Stomach (tissue), 9 donors: ENCODE data around the gene CDK5R2. TPM values are rescaled to one million over a fixed set of nuclear protein-coding genes. Genes with fewer than 3 reads are reported as not detected.
A peak's percentile ranks its signal among the peaks of the same experiment; 100 is the strongest.

Source experiments
- DNase-seq, 2 donors: peaks; one replicate each; pipeline versions ENCODE4 v3.0.0 to v3.0.0-alpha.2; 2013 to 2019
- H3K27ac ChIP-seq, 5 donors: fragments of 200-600 bp in 4 of 5; sonication (generic) in 4 of 5; one replicate each; pipeline ENCODE4 v1.5.1; 2013 to 2019; ENCODE audit warnings: mild to moderate bottlenecking in 1 of 5, moderate library complexity in 1 of 5
- H3K27me3 ChIP-seq, 3 donors: fragments of 200-600 bp; sonication (generic); one replicate each; pipeline ENCODE4 v1.5.1; 2017 to 2019; ENCODE audit warnings: mixed run types in 1 of 3
- H3K36me3 ChIP-seq, 4 donors: fragments of 200-600 bp; sonication (generic); 1 replicate in 3 of 4; 2 replicates in 1 of 4; pipeline ENCODE4 v1.5.1; 2016 to 2019
- H3K4me1 ChIP-seq, 4 donors: fragments of 200-600 bp; sonication (generic); one replicate each; pipeline ENCODE4 v1.5.1; 2016 to 2019
- H3K4me3 ChIP-seq, 4 donors: fragments of 200-600 bp; sonication (generic) in 3 of 4; one replicate each; pipeline ENCODE4 v1.5.1; 2016 to 2019; ENCODE audit warnings: mild to moderate bottlenecking in 1 of 4
- H3K9me3 ChIP-seq, 4 donors: fragments of 200-600 bp; sonication (generic); one replicate each; pipeline ENCODE4 v1.5.1; 2016 to 2019
- EP300 ChIP-seq: sonication (generic); formaldehyde crosslinking; IDR thresholded peaks from one replicate; pipeline ENCODE4 v1.6.1; 2017; ENCODE audit warnings: antibody characterized with exemption
- POLR2A ChIP-seq, 4 donors: fragments of 450-650 bp; IDR thresholded peaks; one replicate each; pipeline ENCODE4 v1.6.1; 2016; ENCODE audit warnings: antibody characterized with exemption in 4 of 4, control low read depth in 2 of 4, mild to moderate bottlenecking in 1 of 4, moderate library complexity in 1 of 4
- POLR2AphosphoS5 ChIP-seq, 3 donors: sonication (generic); formaldehyde crosslinking; IDR thresholded peaks; one replicate each; pipeline ENCODE4 v1.6.1; 2016; ENCODE audit warnings: antibody characterized with exemption in 3 of 3
- WGBS, 5 donors: extraction: QIAGEN DNeasy Blood & Tissue Kit in 3 of 5; methylation state at CpG; one replicate each; pipeline versions ENCODE4 v1.1.5 to v1.1.7; 2013 to 2018; 5-methylcytosine and 5-hydroxymethylcytosine counted together
- intact Hi-C: fragments of 100-400 bp; cut with DNase I; formaldehyde crosslinking; loops from one replicate; pipeline ENCODE4 v1.15.1; 2023; ENCODE audit warnings: low total_unique reads
- polyA plus RNA-seq, 3 donors: library from polyadenylated mRNA; stranded (reverse); fragments of 200-250 nt; gene quantifications; one replicate each; pipeline ENCODE4 v1.2.3, GENCODE V29; 2013
- total RNA-seq, 5 donors: library from RNA; depleted of rRNA; stranded (reverse); fragments of >200 nt; gene quantifications; one replicate each; pipeline versions ENCODE4 v1.1.0 to v1.2.3, GENCODE V29; 2014 to 2016
- TF ChIP-seq, protein P1 (sequence below), 7 experiments: fragments of 450-650 bp in 4 of 7; fragments of 200-600 bp in 3 of 7; sonication (generic) in 3 of 7; IDR thresholded peaks; one replicate each; pipeline ENCODE4 v1.5.1; 2016 to 2019; ENCODE audit warnings: antibody characterized with exemption in 7 of 7, control low read depth in 2 of 7, mild to moderate bottlenecking in 1 of 7
- donor health status: healthy with polysubstance abuse.
- donor health status: Bipolar disorder and iron deficiency.
- donor health status: healthy.

The CDK5R2 gene
- total and polyA plus RNA-seq, 8 donors: 0.20 to 0.58 (median 0.45) TPM; not detected in 2

DNA sequence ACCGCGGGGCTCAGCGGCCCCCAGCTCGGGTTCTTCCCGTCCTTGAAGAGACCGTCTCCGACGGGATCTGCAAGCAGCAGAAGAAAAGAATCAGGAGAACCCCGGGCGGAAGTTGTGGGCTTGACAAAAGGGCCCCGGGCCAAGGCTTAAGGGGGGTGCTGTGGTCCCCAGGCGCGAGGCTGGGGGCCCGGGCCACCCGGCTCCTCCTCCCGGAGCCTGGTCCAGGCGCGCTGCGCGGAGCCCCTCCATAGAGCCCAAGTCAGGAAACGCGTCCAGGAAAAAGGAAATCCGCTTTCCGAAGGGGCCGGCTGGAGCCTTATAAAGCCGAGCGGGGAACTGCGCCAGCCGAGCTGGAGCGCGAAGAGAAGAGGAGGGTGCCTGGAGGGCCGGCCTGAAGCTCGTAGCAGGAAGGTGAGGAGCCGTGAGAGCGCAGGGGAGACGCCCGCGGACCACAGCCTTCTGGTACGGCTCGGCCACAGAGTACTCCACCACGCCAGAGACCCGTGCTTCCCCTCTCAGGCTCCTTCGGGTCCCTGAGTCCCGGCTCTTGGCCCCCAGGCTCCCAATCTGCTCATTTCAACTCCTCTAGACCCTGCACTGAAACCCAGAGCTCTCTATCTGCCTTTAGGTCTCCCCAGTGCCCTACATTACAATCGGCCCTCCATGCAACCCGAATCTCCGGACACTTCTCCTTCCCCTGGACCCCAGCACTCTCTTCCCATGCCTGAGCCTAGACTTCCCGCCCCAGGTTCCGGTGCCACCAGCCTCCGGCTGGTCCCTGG lies 25.0 kb downstream of the CDK5R2 start:
- peak in 1 of 2 donors; percentile 75 for DNase-seq
- WGBS, 5 donors: 0 to 1% (median 1%) methylated on average over 37 to 50 of the region's 50 CpGs
- TF ChIP-seq POLR2A (IDR thresholded peaks at IDR 0.05) (no peak), EP300 (no peak), POLR2AphosphoS5 (IDR thresholded peaks at IDR 0.05) (no peak)
- TF ChIP-seq, protein P1, sequence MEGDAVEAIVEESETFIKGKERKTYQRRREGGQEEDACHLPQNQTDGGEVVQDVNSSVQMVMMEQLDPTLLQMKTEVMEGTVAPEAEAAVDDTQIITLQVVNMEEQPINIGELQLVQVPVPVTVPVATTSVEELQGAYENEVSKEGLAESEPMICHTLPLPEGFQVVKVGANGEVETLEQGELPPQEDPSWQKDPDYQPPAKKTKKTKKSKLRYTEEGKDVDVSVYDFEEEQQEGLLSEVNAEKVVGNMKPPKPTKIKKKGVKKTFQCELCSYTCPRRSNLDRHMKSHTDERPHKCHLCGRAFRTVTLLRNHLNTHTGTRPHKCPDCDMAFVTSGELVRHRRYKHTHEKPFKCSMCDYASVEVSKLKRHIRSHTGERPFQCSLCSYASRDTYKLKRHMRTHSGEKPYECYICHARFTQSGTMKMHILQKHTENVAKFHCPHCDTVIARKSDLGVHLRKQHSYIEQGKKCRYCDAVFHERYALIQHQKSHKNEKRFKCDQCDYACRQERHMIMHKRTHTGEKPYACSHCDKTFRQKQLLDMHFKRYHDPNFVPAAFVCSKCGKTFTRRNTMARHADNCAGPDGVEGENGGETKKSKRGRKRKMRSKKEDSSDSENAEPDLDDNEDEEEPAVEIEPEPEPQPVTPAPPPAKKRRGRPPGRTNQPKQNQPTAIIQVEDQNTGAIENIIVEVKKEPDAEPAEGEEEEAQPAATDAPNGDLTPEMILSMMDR (IDR thresholded peaks at IDR 0.05): no peak
- no peak overlapping the region for H3K27ac ChIP-seq
- intact Hi-C loops: no loop called here
- no peaks in the 10 kb centered on the region for H3K36me3 ChIP-seq
- peak overlapping the region; percentile 9 to 37 (median 13) for H3K4me3 ChIP-seq
- peaks cover 37 to 60% (median 53%) of the 10 kb centered on the region in 4 donors for H3K4me1 ChIP-seq
- H3K27me3 ChIP-seq: peaks cover 59 to 100% (median 96%) of the 10 kb centered on the region in 3 donors
- H3K9me3 ChIP-seq: no peaks in the 10 kb centered on the region

DNA sequence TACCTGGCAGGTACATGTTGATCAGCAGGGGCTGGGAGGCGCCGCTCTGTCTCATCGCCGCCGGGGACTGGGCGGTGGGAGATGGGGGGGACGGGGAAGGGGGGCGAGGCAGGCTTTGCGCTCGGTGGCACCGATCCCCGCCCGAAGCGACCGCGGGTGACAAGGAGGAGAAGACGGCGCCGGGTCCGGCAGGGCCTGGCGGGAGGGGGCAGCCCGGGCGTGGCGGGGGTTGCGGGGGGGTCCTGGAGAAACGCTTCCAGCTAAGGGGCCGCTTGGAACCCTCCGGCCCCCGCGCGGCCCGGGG lies 25.5 kb downstream of the CDK5R2 start, which contains the start of gene FEV:
Gene FEV (minus strand): TSS at position 164 of the 304 bp plus-strand sequence. CDS start 109 bp downstream, at position 55.
- intact Hi-C loops: no loop called here

DNA sequence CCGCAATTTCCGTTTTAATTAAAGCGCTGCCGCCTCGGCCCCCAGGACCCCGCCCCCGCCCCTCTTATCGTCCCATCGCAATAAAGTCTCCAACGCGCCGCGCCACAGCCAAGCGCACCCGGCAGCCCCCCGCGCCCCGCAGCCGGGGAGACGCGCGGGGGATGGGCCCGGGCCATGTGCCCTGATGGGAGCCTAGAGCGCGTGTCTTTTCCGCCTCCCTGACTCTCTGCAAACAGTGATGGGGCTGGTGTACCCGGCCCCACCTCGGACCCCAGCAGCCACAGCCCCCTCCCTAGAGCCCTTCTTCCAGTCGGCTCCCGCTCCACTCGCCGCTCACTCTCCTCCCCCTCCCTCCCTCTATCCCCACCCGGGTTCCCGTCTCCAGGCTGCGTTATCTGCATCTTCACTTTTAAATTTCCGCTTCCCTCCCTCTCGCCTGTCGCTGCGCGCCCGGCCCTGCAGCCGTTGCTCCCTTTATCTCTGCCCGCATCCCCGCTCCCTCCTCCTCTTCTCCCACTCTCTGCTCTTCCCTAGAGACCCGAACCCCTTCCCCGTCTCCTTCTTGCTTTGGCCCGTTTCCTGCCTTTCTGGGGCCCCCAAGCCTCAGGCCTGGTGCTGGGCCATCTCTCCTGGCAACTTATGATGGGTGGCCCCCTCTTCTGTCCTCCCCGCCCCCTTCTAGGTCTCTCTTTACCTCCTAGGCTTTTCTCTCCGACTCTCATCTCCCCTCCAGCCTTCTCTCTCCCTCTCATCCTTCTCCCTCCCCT lies 26.0 kb downstream of the CDK5R2 start:
- TF ChIP-seq POLR2AphosphoS5 (IDR thresholded peaks at IDR 0.05) (no peak), EP300 (no peak), POLR2A (IDR thresholded peaks at IDR 0.05) (no peak)
- TF ChIP-seq, protein P1 (IDR thresholded peaks at IDR 0.05): no peak
- Histone ChIP-seq H3K27ac (no peak overlapping the region), H3K27me3 (peaks cover 59 to 100% (median 99%) of the 10 kb centered on the region in 3 donors), H3K36me3 (no peaks in the 10 kb centered on the region), H3K4me1 (peaks cover 37 to 50% (median 43%) of the 10 kb centered on the region in 4 donors), H3K9me3 (no peaks in the 10 kb centered on the region), H3K4me3 (peak overlapping the region; percentile 9 to 37 (median 13))
- no peak for DNase-seq
- intact Hi-C loops: no loop called here
- WGBS, 5 donors: 3 to 8% (median 5%) methylated on average over 31 to 49 of the region's 49 CpGs

More for the DNA sequence above, 25.5 kb downstream of the CDK5R2 start, which contains the start of gene FEV:
- Histone ChIP-seq H3K27ac (no peak within 1 kb of the TSS), H3K4me3 (peak within 1 kb of the TSS; percentile 9 to 37 (median 13)), H3K9me3 (no peaks in the 10 kb centered on the region), H3K36me3 (no peaks in the 10 kb centered on the region), H3K27me3 (peaks cover 59 to 100% (median 99%) of the 10 kb centered on the region in 3 donors), H3K4me1 (peaks cover 37 to 55% (median 48%) of the 10 kb centered on the region in 4 donors)
- DNase-seq: no peak
- 0 to 2% (median 0%) methylated on average over 11 to 32 of the region's 32 CpGs for WGBS, 5 donors
- no peak for TF ChIP-seq EP300
- TF ChIP-seq POLR2A (IDR thresholded peaks at IDR 0.05): no peak
- TF ChIP-seq POLR2AphosphoS5 (IDR thresholded peaks at IDR 0.05): no peak
- TF ChIP-seq, protein P1 (IDR thresholded peaks at IDR 0.05): no peak

DNA sequence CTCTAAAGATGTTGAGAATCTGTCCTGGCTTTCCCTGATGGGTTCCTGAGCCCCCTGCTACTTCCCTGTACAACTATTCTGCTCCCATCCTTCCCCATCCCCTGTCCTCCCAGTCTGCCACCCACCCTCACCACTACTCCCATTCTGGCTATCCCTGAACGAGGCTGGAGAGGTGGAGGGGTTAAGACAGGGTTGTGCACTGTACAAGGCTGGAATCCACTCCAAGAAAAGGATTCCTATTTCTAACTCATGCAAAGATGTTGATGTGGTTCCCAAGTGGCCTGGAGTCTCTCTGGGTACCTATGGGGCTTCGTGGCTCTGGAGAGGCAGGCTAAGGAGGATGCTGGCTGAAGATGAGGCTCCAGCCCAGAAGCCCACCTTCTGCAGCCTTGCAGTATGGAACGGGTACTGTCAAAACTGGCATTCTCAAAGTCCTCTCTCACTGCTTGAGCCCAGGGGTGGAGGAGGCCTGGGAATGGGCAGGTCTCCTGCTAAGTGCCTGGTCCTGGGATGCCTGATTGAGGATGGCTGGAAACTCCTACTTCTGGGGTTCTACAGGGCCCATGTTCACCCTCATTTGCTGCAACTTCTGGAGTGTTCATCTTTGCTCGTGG lies 26.8 kb downstream of the CDK5R2 start:
- Histone ChIP-seq H3K36me3 (no peaks in the 10 kb centered on the region), H3K4me1 (peaks cover 30 to 42% (median 36%) of the 10 kb centered on the region in 4 donors), H3K27me3 (peaks cover 52 to 100% (median 99%) of the 10 kb centered on the region in 3 donors), H3K4me3 (no peak overlapping the region), H3K9me3 (no peaks in the 10 kb centered on the region), H3K27ac (no peak overlapping the region)
- TF ChIP-seq, protein P1 (IDR thresholded peaks at IDR 0.05): no peak
- no peak for TF ChIP-seq EP300
- TF ChIP-seq POLR2AphosphoS5 (IDR thresholded peaks at IDR 0.05): no peak
- WGBS, 5 donors: 32 to 55% (median 44%) methylated on average over 3 to 4 of the region's 4 CpGs
- no peak for DNase-seq
- intact Hi-C loops: no loop called here
